GM18907 (cell line): Measurements from ENCODE around the gene DND1.
"Not testable (repeated sequence)": the region's sequence is repeated elsewhere in the genome, so short reads cannot be mapped to it uniquely, and the experiment has no call there.

ENCODE experiments used
- ATAC-seq: cut with Tn5 transposase; IDR thresholded peaks from one replicate; pipeline ENCODE4 v1.9.1; 2021; ENCODE audit warnings: mild to moderate bottlenecking, moderate library complexity; ENCODE audit not compliant: unreplicated experiment

The DND1 gene

DNA sequence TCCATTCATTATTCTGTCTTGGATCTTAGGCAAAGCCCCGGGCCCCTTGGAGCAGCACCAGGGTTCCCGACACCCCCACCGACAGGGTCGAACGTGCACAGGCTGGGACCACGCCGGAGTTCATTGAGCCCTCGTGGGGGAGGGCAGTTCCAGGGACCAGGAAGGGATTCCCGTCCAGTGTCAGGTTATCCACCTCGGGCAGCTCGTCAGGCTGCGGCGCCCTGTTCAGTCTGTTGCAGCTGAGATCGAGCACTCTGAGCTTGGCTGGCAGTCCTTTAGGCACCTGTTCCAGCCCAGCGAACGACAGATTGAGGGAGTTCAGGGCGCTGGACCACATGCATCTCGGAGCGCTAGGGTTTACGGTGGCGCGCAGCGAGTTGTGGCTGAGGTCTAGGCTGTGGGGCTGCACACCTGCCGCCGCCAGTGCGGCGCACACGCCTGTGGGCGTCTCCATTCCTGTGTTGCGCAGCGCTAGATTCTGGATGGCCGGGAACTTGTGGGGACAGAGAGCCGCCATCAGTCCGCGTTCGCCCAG is 41.5 kb downstream of the DND1 start:
- peak; percentile 42 for ATAC-seq

DNA sequence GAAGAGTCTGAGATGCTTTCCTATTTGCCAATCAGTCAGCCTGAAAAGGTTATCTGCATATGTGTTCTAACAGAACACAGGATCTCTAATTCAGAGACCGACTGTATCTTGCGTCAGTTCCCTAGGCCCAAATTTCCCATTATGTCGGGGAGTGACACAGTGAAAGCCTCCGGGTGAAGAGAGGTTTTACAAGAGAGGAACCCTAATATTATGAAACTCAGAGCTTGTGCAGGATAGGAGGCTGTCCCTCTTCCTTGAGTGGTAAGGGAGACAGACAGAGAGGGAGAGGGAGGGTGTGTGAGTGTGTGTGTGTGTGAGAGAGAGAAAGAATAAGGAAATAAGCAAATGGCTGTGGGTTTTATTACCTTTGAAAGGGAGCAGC is 42.3 kb downstream of the DND1 start:
- ATAC-seq = no peak

DNA sequence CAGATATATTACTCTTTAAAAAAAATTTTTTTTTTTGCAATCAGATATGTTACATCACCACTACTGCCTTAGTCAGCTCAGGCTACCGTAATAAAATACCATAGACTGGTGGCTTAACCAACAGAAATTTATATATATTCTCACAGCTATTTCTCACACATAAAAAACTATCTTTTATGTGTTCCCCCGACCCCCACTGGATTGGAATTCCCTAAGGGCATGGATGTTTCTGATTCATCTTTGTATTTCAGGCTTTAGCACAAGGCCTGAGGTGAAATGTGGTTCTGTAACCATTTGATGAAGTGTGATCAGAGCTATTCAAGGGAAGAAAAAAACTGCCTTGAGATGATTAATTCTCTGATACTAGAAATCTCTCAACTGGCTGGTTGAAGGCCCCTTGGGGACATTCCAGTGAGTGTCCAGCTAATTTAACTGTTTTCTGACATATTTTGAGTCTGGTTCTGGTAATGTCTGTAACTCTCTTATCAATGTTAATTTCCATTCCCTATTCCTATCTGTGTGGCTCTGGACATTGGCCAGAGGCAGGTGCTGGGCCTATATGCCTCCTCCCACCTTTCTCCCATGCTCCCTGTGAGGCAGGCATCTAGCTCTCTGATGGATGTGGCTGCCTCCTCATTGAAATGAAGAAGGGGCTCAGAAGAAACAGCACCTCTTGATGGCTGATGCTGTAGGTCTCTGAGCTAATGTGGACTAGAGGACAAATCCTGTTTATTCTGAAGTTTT is 42.9 kb downstream of the DND1 start:
- no peak for ATAC-seq

DNA sequence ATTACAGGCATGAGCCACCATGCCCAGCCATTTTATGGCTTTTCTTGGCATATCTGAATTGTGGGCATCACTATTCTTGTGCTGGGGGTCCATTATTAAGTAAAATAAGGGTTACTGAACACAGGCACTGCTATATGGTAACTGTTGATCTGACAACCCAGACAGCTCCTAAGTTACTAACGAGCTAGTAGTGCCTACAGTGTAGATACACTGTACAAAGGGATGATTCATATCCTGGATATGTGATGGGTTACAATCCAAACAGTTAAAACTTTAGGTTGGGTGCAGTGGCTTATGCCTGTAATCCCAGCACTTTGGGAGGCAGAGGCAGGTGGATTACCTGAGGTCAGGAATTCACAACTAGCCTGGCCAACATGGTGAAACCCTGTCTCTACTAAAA is 44.7 kb downstream of the DND1 start:
- ATAC-seq = no peak

DNA sequence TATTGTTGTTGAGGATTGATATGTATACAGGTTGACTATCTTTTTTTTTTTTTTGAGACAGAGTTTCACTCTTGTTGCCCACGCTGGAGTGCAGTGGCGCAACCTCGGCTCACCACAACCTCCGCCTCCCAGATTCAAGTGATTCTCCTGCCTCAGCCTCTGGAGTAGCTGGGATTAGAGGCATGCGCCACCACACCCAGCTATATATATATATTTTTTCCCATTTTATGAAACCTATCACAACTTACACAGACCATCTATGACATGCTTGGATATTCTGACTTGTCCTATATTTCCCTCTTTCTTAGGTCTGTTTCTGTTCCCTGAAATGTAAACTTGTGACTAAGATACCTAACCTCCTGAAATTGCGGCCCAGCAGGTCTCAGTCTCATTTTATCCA is 45.4 kb downstream of the DND1 start:
- ATAC-seq = no peak

DNA sequence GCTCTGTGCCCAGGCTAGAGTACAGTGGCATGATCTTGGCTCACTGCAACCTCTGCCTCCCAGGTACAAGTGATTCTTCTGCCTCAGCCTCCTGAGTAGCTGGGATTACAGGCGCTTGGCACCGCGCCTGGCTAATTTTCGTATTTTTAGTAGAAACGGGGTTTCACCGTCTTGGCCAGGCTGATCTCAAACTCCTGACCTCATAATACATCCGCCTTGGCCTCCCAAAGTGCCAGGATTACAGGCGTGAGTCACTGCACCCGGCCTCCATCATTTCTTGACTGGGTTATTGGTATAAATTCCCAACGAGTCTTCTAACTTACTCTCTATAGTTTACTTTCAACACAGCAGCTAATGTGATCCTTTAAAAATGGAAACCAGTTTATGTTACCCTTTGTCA is 48.5 kb downstream of the DND1 start:
- not testable (repeated sequence) for ATAC-seq

DNA sequence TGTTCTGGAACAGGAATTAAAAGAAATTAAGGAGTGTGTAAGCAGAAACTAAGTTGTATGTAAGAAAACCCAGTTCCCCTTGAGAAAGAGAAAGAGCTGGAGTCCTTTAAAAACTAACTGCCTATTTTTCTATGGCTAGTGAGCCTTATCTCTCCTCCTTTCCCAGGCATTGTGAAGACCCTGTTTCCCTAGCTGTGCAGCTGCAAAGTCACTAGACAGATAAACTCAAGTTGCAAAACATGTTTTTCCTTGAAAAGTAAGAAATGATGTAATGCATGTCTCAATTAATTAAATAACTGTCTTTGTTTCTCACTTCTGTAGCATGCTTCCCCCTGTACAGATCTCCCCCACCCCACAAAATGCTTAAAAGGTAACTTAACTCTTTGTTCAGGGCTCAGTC is 50.3 kb downstream of the DND1 start:
- ATAC-seq = not testable (repeated sequence)

DNA sequence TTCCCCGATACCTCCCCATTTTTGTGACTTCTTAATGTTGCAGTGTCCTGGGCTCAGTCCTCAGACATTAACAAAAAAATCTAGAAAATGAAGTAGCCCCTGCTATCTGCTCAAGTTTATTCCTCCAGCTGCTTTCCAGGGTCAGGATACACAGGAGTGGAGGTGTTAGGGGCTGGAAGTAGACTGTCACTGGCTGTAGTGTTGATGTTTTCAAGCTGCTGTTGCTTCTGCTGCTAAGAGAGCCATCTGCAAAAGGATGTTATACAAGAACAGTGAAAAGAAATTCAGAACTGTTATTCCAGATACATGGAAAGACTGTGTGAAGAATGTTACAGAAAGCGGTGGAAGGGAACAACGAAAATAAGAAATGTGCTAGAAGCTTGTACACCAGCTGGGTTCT is 51.1 kb downstream of the DND1 start:
- no peak for ATAC-seq
